SK-N-SH treated with all-trans-retinoic acid at 6 μM for 48 hours (cell line): ENCODE data around the gene CBARP.

ENCODE experiments used
- ARNTL ChIP-seq: fragments of 450-650 bp; formaldehyde crosslinking; IDR thresholded peaks from 2 replicates; pipeline ENCODE4 v1.5.0; 2020; ENCODE audit warnings: low read depth, mild to moderate bottlenecking, moderate library complexity, borderline replicate concordance
- CSDC2 ChIP-seq: fragments of 250-450 bp; sonication (Bioruptor Pico); IDR thresholded peaks from 2 replicates; pipeline ENCODE4 v1.5.0; 2020; ENCODE audit warnings: mild to moderate bottlenecking, moderate library complexity
- OSR1 ChIP-seq: fragments of 250-450 bp; sonication (Bioruptor Pico); IDR thresholded peaks from 2 replicates; pipeline ENCODE4 v1.8.0; 2022; ENCODE audit warnings: moderate library complexity, mild to moderate bottlenecking, inconsistent platforms

DNA sequence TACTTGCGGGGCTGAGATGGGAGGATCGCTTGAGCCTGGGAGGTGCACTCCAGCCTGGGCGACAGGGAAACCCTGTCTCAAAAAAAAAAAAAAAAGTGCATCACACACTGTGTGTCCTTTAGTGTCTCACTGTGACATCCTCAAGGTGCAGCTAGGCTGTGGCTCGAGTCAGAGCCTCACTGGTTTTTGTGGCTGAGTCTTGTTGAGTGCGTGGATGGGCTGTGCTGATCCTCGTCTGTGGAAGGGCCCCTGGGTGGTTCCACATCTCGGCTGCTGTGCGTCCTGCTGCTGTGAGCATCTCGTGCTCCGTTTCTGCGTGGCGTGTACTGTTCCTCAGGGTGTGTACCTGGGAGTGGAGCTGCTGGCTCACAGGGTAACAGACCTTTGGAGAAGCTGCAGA is 21.0 kb downstream of the CBARP start:
- TF ChIP-seq ARNTL (CRISPR knock-in tag), result no peak
- TF ChIP-seq CSDC2 (CRISPR knock-in tag), result no peak
- TF ChIP-seq OSR1 (CRISPR knock-in tag), result no peak
